ENCODE data around the gene ITGA1.

DNA sequence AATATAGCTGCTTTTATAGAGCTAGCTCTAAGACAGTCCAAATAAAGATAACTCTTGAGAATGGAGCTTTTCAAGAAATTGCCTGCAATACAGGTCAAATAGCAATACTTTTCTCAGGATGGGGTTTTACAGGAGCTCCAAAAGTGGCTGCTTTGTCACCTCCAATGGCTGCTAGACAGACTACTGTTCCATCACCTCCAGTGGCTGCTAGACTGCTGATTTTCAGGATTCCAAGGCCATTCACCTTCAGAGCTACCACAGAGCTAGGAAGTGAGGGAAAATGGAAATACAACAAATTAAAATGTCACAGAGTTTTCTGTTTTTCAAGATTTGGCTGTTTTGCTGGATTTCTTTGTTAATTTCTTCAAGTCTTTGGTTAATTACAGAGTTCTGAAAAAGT, 8.5 kb upstream of the ITGA1 start:
- TF ChIP-seq CTCF (IDR thresholded peaks at IDR 0.05; ENCODE audit: low read depth, low read length) = no peak
- TF ChIP-seq EZH2phosphoT487 (IDR thresholded peaks at IDR 0.05; ENCODE audit: low read depth) = no peak
